Esophagus (tissue), 2 donors: Measurements from ENCODE around the gene SNRPD1. TPM values are rescaled to one million over a fixed set of nuclear protein-coding genes. Genes with fewer than 3 reads are reported as not detected.

ENCODE experiments used
- polyA plus RNA-seq, 2 donors: library from polyadenylated mRNA; stranded (reverse); fragments of 200-250 nt; gene quantifications; one replicate each; pipeline ENCODE4 v1.2.3, GENCODE V29; 2013
- donor health status: healthy with polysubstance abuse.
- donor health status: Bipolar disorder and iron deficiency.

The SNRPD1 gene
- polyA plus RNA-seq, 2 donors = 19.6 to 23.6 TPM

Other genes with a start within 250 kb of the SNRPD1 start
- 1 to 10 TPM; 7.2 to 8.9 TPM for gene ESCO1, start 11.6 kb upstream of the SNRPD1 start, polyA plus RNA-seq
- gene ABHD3, start 92.5 kb downstream of the SNRPD1 start, polyA plus RNA-seq = 10 to 100 TPM; 13.4 to 53.9 TPM
- 1 to 10 TPM; 3.7 to 4.0 TPM for gene MIB1, start 128.5 kb downstream of the SNRPD1 start, polyA plus RNA-seq